Left cardiac atrium (tissue), 4 donors: ENCODE results near the gene PLXNA2. TPM values are rescaled to one million over a fixed set of nuclear protein-coding genes. Genes with fewer than 3 reads are reported as not detected.

Source experiments
- ATAC-seq, 2 donors: fragments of 200-7000 bp; cut with Tn5 transposase; one replicate each; pipeline ENCODE4 v1.9.1; 2020; ENCODE audit warnings: mild to moderate bottlenecking in 2 of 2, moderate library complexity in 2 of 2
- DNase-seq: peaks from one replicate; pipeline ENCODE4 v3.0.0-alpha.2; 2020
- intact Hi-C, 2 donors: fragments of 100-400 bp; cut with DNase I; formaldehyde crosslinking; loops; one replicate each; pipeline versions ENCODE4 v1.14.1 to v1.15.1; 2022 to 2023
- total RNA-seq, 2 donors: library from RNA; stranded (reverse); fragmentation: NEBNext Ultra II Directional; extraction: Animal tissue kit (Norgen Biotek cat#: 25700); gene quantifications; one replicate each; pipeline ENCODE4 v1.2.1, GENCODE V29; 2021
- donor health status: DM: no; HTN: yes; CAD: no.
- donor health status: DM: no; HTN: yes; CAD: no; lungs with severe emphysema.
- donor health status: DM: yes; HTN: yes; CAD: no.
- donor health status: Dilated cardiomyopathy.

The PLXNA2 gene
- total RNA-seq, 2 donors from 2014 or later = 13.3 to 43.4 TPM

- intact Hi-C loops = loop anchor here (5.0 to 10.0 kb wide), 3 partner anchors 110 to 223 kb away; no protein-coding TSS in a partner anchor
- DNase-seq (peak; percentile 94), ATAC-seq (peak; percentile 80 to 81)
Measured at GRCh38 chr1:208245185-208245705, 1.1 kb upstream of the PLXNA2 start.

DNA sequence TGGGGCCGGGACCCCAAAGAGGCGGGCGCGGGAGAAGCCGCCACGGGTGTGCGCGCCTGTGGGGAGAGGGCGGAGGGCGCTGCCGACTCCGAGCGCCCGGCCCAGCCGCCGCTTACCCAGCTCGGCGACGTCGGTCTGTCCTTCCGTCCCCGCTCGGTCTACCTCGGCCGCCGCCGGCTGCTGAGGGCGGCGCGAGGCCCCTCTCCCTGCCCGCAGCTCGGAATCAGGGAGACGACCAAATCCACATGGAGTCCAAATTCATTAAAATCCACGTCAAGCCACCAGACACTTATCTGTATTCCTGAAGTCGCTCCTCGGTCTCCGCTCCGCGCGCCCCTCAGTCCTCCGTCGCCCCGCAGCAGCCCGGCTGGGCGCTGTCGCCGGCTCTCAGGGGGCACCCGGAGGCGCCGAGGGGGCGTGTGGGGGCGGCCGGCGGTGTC lies 637 bp downstream of the PLXNA2 start:
- ATAC-seq (peak; percentile 14 to 27), DNase-seq (no peak)
- intact Hi-C loops = loop anchor here (5.0 to 10.0 kb wide), 4 partner anchors 41 to 221 kb away; no protein-coding TSS in a partner anchor

- DNase-seq (no peak), ATAC-seq (peak; percentile 27 to 50)
- intact Hi-C loops = loop anchor here (5.0 to 10.0 kb wide), 4 partner anchors 41 to 221 kb away; no protein-coding TSS in a partner anchor
Measured at GRCh38 chr1:208242941-208243526, 1.1 kb downstream of the PLXNA2 start.

DNA sequence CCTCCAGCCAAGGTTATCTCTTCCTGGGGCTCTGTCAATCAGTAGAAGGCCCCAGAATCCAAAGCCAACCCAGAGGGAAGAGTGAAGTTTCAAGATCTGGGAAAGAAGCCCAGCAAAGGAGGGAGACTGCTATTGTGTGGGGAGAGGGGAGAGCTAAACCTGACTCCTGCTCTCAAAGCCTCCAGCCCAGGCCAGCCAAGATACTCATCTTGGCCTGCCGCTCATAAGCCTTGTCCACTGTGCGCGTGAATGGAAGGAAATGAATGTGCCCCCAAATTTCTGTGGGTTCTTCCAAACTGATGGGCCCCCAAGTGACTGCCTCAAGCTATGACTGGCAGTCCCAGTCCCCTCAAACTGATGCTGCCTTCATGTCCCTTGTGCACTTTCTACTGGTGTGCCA lies 2.0 kb downstream of the PLXNA2 start:
- DNase-seq (no peak), ATAC-seq (no peak)
- intact Hi-C loops = loop anchor here (5.0 to 10.0 kb wide), 4 partner anchors 40 to 220 kb away; no protein-coding TSS in a partner anchor

DNA sequence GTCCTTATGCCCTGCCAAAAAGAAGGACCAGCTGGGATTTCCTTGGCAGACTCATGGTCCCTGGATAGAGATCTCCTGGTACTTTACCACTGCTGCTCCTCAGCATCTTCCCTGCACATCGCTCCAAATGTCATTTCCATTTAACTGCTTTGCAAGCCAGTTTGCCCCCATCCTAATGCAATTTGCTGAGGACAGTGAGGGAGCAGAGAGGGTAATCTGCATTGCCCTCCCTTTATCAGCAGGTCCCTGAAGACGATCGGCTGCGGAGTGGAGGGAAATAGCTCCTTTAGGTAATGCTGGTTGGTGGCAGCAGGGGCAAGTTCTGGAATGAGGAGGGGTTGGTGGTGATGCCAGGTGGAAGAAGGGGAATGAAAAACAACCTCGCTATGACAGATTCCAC lies 2.7 kb downstream of the PLXNA2 start:
- ATAC-seq = no peak

DNA sequence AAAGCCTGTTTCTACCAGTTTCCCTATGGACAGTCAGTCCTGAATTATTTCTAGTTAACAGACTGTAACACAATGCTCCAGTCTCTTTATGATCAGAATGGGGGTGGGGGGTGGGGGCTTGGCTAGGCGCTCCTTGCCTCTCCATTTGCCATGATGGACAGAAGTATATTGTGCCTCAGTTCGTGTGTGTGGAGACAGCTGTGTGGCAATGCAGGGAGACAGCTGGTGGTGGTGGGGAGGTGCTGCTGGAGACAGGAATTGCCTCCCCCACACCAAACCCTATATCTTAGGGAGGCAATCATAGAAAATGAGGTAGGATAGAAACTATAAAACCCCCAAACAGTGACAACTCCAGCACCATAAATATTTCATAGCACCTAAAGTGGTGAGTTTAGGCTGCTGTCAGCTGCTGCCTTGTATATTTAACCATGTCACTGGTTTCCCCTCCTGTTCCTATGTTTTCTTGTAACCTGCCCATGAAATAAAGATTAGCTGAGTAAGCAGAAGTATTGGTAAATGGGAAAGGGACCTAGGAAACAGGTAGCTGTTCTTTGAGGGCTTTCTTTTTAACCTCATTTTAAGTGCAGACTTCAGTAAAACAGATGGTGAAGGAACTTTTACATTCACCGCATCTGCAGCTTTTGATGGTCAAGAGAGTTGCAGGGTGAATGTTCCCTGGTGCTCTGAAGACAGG lies 3.4 kb downstream of the PLXNA2 start:
- DNase-seq = no peak
- intact Hi-C loops = loop anchor here (5.0 to 10.0 kb wide), 4 partner anchors 39 to 219 kb away; no protein-coding TSS in a partner anchor
- no peak for ATAC-seq

More for the DNA sequence above, 2.7 kb downstream of the PLXNA2 start:
- DNase-seq = no peak
- intact Hi-C loops = loop anchor here (5.0 to 10.0 kb wide), 4 partner anchors 39 to 219 kb away; no protein-coding TSS in a partner anchor

GRCh38 chr1:208239473-208240381 lies 4.5 kb downstream of the PLXNA2 start:
- DNase-seq (no peak), ATAC-seq (no peak)
- intact Hi-C loops = loop anchor here (5.0 to 10.0 kb wide), 4 partner anchors 37 to 217 kb away; no protein-coding TSS in a partner anchor

DNA sequence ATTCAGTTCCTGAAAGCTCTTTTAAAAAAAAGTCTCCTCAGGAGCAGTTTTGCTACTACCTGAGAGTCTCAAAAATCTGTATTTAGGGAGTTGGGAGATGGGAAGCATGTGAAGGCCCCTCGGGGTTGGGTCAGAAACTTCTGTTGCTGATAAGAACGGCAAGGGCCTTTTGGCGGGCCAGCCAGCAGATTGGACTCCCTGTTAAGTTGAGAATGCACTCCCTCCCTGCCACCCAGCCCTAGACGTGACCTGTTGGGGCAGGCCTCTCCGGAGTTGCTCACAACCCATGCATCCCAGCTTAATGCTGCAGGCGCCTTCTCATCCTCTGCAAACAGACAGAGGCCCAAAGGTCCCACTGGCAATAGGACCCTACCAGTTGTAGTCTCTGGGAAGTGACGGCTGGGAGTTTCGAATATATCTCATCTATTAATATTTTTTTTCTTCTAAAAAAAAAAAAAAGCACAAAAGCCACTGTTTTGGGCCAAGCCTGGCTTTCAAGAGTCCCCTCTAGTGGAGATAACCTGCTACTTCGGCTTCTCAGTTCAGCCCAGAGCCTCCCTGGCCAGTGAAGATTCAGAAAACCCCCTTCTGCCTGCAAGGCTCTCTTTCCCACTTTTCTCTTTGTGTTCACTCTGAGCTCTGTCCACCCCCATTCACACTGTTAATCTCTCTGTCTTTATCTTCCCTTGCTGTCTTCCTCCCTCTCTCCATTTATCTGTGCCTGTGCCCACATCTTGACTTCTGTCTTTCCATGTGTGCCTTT lies 5.3 kb downstream of the PLXNA2 start:
- no peak for DNase-seq
- intact Hi-C loops = no loop called here
- peak; percentile 19 to 35 for ATAC-seq

DNA sequence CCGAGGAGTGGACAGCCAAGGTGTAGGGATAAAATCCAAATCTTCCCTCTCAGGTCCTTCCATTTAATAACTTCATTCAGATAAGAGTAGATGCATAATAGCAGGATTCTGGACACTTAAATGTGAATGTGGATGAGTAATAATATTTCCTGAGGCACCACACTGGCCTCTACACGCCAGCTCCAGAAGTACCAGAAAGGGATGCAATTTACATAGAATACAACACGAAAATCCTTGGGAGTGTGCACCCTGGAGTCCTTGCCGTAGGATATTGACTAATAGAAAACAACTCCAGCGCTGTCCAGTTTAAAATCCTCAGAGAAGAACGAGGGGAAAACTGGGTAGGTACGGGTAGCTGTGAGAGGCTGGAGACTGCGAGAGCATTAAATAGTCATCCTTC lies 6.9 kb downstream of the PLXNA2 start:
- ATAC-seq = no peak
- intact Hi-C loops = no loop called here
- no peak for DNase-seq

GRCh38 chr1:208235982-208236761 lies 8.0 kb downstream of the PLXNA2 start:
- ATAC-seq (peak; percentile 54 to 80), DNase-seq (peak; percentile 74)
- intact Hi-C loops = no loop called here

DNA sequence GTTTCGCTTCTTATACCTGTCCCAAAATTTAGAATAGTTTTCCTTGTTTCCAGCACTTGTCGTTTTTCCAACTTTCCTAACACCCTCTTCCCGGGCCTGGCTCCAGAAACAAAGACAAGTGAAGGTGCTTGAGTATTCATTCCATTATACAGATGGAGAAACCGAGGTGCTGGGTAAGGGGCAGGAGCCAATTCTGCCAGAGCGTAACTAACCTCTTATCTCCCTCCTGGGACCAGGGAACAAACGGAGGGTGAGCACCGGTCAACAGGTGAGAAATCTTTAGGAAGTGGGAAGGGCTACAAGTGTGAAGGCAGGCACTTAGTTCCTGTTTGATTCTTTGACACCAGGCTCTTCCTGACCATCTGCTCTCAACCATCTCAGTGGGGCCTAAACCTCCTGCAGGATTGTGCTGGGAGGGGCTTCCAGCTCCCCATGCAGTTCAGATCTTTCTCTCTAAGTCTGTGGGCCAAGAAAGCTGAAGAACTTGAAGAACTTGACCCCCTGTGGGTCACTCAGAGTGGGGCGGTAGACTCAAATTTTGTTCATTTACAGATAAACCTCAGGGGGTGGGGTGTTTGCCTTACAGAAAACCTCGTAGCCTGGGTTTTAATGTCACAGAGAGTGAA lies 8.7 kb downstream of the PLXNA2 start:
- DNase-seq (no peak), ATAC-seq (no peak)
- intact Hi-C loops = no loop called here

DNA sequence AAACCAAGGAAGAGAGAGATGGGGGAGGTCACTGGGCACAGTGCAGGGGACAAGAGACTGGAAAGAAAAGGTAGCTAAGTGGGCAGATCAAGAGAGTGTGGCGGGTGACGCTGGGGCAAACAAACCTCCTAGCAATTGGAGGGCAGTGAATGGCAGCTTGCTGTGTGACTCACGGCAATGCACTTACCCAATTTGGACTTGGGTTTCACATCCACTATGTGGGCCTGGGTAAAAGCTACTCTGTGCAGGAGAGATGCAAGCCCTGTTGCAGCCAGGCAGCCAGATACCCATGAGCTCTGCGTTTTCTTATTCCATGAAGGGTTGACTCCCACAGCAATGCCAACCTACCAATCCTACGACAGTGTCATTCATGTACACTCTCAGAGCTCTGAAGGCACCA lies 9.5 kb downstream of the PLXNA2 start:
- ATAC-seq (no peak), DNase-seq (no peak)
- intact Hi-C loops = no loop called here

GRCh38 chr1:208233978-208234377 lies 10.2 kb downstream of the PLXNA2 start:
- ATAC-seq (no peak), DNase-seq (no peak)
- intact Hi-C loops = no loop called here

- DNase-seq (no peak), ATAC-seq (peak; percentile 10 to 38)
- intact Hi-C loops = no loop called here
Measured at GRCh38 chr1:208233546-208233945, 10.6 kb downstream of the PLXNA2 start.

DNA sequence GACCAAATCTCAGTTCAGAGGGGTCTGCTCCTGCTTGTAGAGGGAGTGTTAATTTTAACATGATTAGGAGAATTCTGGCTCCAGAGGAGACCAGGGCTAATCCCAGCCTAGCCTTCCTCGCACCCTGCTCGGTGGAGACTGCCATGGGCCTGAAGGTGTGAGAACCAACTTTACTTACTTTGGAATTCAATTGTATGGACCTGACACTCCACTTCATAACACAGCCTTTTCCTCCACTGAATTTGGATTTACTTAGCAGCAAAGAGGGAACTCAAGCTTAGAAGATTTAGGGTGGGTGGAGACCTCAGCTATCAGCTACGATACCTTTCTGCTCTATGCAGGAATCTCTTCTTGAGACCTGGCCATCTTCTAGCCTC lies 11.5 kb downstream of the PLXNA2 start:
- intact Hi-C loops = no loop called here
- ATAC-seq = no peak

DNA sequence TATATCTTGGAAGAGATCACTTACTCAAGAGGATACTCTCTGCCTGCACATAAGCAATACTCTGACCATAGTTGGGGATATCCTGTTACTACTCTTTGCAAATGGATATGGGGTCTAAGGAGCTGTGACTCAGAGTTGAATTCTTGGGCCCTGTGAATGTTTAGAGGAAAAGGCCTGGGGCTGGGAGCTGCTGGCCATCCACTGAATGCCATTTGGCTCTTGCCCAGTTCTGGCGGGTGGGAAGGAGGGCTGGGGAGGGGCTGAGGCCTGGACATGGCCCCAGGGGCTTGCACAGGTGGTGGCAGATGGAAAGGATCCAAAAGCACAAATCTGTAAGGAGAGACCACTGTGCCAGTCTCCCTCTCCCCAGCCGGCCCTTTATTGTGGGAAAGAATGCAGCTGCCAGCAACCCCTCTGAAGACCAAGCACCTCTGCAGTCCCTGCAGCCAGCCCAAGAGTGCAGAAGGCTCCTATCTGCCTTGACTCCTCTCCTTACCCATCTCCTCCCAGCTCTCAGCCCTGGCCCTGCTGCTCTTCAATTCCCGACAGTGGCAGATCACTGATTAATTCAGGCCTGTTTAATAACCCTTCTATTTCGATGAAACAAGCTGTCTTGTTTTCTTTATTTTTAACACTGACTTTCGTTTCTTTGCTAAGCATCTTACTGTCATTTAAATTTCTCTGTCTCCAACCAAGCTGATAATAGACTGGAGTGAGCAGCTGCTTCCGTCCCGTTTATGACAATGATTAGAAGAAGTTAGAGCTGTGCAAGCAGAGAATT lies 12.1 kb downstream of the PLXNA2 start:
- no peak for DNase-seq
- intact Hi-C loops = no loop called here
- no peak for ATAC-seq

More for the DNA sequence above, 11.5 kb downstream of the PLXNA2 start:
- DNase-seq = no peak
